GM12801 (cell line): ENCODE results near the gene NRF1.

Experiments used
- CTCF ChIP-seq: IDR thresholded peaks from one replicate; pipeline ENCODE4 v1.5.1; 2011; ENCODE audit warnings: control low read depth; ENCODE audit not compliant: insufficient read length; ENCODE audit errors: extremely low read depth

NRF1 gene

GRCh38 chr7:129724796-129725195 lies 113.3 kb downstream of the NRF1 start:
- TF ChIP-seq CTCF = no peak

DNA sequence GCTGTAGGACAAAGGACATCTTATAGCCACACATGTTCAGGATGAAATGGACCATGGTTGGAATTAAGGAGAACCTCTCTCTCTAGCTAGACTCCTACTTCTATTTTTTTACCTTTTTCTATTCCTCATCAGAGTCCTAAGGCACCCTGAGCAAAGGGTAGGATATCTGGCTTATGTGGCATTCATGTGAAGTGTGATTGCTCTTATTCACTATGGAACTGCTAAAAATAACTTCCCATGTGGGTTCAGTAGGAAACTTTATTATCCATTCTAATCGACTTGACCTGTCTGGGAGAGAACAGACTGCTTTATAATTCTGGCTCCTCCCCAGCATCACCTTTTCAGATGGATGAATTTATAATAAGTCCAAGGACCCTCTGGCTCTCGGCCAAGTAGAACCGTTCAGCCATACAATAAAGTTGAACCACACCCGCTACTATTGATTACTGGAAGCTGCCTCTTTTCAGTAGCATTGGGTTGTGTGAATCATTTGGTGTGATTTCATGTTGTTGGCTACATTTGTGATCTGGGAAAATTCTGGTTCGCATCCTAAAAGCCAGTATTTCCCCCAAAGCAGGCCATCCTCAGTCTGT lies 117.5 kb downstream of the NRF1 start:
- no peak for TF ChIP-seq CTCF

DNA sequence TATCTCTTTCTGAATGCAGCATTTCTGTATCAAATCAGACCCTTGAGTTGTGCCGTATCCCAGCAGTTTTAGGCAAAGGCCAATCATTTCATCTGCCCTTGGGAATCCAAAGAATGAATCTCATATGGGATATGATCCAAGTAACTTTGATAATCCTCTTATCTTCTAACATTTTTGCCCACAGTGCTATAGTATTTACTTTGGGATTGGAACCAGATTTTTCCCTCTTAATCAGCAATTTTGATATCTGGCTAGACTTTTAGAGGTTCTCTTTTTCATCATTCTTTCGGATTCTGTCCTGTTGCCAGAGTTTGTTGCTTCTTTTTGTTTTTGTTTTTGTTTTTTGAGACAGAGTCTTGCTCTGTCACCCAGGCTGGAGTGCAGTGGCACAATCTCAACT lies 118.0 kb downstream of the NRF1 start:
- no peak for TF ChIP-seq CTCF

GRCh38 chr7:129730159-129730558 lies 118.6 kb downstream of the NRF1 start:
- TF ChIP-seq CTCF = no peak

DNA sequence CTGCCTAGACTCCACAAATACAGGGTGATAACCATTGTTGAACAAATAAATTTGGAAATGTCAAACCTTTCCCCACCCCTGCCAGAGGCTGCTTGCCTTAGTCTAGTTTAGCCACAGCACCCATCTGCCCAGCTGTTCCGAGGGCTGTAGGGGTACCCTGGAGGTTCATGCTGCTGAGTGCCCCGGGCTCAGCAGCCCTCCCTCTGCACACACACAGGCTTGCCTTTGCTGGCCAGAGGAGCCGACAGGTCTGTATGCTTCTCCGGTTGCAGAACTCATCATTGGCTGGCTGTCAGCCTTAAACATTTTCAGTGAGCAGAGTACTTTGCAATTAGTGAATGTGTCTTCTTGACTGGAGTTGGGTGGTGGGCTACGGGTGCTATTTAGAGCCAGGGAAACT lies 122.9 kb downstream of the NRF1 start:
- TF ChIP-seq CTCF = no peak

DNA sequence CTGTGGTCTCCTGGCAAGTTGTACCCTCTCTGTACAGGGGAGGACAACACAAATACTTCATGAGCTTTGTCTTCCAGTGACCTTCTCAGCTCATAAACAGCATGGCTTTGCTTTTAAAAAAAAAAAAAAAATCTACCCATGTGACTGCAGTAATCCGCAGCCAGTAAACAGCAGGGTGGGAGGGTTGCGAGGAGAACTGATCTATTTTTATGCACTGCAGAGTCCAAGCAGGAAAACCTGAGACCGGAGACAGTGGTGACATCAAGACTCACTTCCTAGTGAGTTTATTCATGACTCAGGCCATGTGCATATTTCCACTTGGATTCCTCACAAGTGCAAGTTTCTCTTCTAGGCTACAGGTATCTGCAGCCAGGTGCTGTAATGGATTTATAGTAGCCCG lies 127.9 kb downstream of the NRF1 start:
- no peak for TF ChIP-seq CTCF

DNA sequence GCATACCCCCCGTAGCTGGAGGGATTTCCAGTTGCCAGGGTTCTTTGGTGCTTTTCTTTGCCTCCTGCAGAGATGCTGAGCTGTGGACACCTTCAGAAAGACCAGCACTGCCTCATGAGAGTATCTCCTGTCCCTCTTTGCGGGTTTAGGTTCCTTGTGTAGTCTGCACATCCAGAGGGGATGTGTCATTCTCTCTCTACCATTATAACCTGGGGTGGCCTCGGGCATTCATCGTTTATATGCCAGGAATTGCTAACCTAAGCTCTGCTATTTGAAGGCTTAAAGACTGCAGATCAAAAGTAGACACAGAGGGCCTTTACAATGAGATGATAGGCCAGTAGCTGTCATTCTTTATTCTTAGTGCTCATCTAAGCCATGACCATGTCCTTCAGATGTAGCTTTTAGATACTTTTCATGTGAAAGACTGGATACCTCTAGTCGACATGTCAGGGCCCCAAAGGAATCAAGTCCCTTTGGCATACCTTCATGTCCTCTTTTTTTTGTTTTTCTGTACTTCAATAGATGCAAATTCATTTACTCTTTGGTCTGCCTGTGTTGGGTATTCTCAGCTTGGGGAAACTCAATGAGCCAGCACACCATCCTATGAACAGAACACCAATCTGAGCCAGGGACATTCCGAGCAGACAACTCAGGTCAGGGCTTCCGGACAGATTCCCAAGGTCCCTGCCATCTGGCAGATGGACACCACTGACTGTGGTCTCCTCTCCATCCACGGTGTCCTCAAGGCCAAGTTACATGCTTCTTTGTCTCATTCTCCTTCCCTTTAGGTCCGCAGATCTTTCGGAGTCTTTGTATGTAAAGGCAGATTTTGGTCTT lies 129.3 kb downstream of the NRF1 start:
- no peak for TF ChIP-seq CTCF
